Neural crest cell (in vitro differentiated cells): ENCODE results near the gene ATP8A1. TPM values are rescaled to one million over a fixed set of nuclear protein-coding genes. Genes with fewer than 3 reads are reported as not detected.

ENCODE experiments used
- DNase-seq: peaks from one replicate; pipeline ENCODE4 v3.0.0; 2021; ENCODE audit warnings: low read depth, mixed read lengths, low spot score
- H3K27ac Mint-ChIP-seq: one replicate; pipeline ENCODE4 v1.8.0; 2021; ENCODE audit warnings: mild to moderate bottlenecking, mixed read lengths; ENCODE audit not compliant: unreplicated experiment
- H3K27me3 Mint-ChIP-seq: 2 replicates; pipeline ENCODE4 v1.8.0; 2021; ENCODE audit warnings: low read depth, mild to moderate bottlenecking, mixed read lengths
- H3K36me3 Mint-ChIP-seq: 2 replicates; pipeline ENCODE4 v1.8.0; 2021; ENCODE audit warnings: low read depth, mild to moderate bottlenecking, mixed read lengths
- H3K4me1 Mint-ChIP-seq: 2 replicates; pipeline ENCODE4 v1.8.0; 2021; ENCODE audit warnings: mixed read lengths
- H3K4me3 Mint-ChIP-seq: one replicate; pipeline ENCODE4 v1.8.0; 2021; ENCODE audit warnings: mild to moderate bottlenecking, mixed read lengths
- H3K9me3 Mint-ChIP-seq: 2 replicates; pipeline ENCODE4 v1.8.0; 2021; ENCODE audit warnings: mixed read lengths
- CTCF ChIP-seq: fragments of 200-600 bp; sonication (generic); conservative IDR thresholded peaks from 2 replicates; pipeline ENCODE4 v1.5.0; 2021; ENCODE audit warnings: antibody characterized with exemption, mild to moderate bottlenecking
- total RNA-seq: library from RNA; stranded (reverse); gene quantifications from 2 replicates; pipeline ENCODE4 v1.2.1, GENCODE V29; 2021

The ATP8A1 gene
- total RNA-seq, 1 donor from 2014 or later = 11.9 TPM

GRCh38 chr4:42519803-42520417 lies 137.0 kb downstream of the ATP8A1 start:
- Mint-ChIP-seq H3K27me3 (no peaks in the 10 kb centered on the region), H3K4me3 (no peak overlapping the region), H3K27ac (no peak overlapping the region), H3K36me3 (no peaks in the 10 kb centered on the region), H3K9me3 (no peaks in the 10 kb centered on the region), H3K4me1 (peaks cover 3% of the 10 kb centered on the region)
- peak; percentile 78 for DNase-seq
- TF ChIP-seq CTCF = peak; percentile 86

- Mint-ChIP-seq H3K27me3 (no peaks in the 10 kb centered on the region), H3K4me3 (no peak overlapping the region), H3K9me3 (no peaks in the 10 kb centered on the region), H3K27ac (no peak overlapping the region), H3K36me3 (no peaks in the 10 kb centered on the region), H3K4me1 (peaks cover 12% of the 10 kb centered on the region)
- TF ChIP-seq CTCF = no peak
- no peak for DNase-seq
Measured at GRCh38 chr4:42515156-42515884, 141.6 kb downstream of the ATP8A1 start.

- no peaks in the 10 kb centered on the region for H3K36me3 Mint-ChIP-seq
- no peak for TF ChIP-seq CTCF
- H3K4me1 Mint-ChIP-seq = peaks cover 10% of the 10 kb centered on the region
- no peak overlapping the region for H3K27ac Mint-ChIP-seq
- no peaks in the 10 kb centered on the region for H3K9me3 Mint-ChIP-seq
- no peaks in the 10 kb centered on the region for H3K27me3 Mint-ChIP-seq
- DNase-seq = no peak
- H3K4me3 Mint-ChIP-seq = no peak overlapping the region
Measured at GRCh38 chr4:42513748-42514492, 143.0 kb downstream of the ATP8A1 start.

- no peak overlapping the region for H3K4me3 Mint-ChIP-seq
- no peaks in the 10 kb centered on the region for H3K36me3 Mint-ChIP-seq
- no peak overlapping the region for H3K27ac Mint-ChIP-seq
- H3K27me3 Mint-ChIP-seq = no peaks in the 10 kb centered on the region
- TF ChIP-seq CTCF = no peak
- peaks cover 10% of the 10 kb centered on the region for H3K4me1 Mint-ChIP-seq
- no peak for DNase-seq
- H3K9me3 Mint-ChIP-seq = peaks cover 2% of the 10 kb centered on the region
Measured at GRCh38 chr4:42512226-42512625, 144.7 kb downstream of the ATP8A1 start.

- Mint-ChIP-seq H3K27me3 (no peaks in the 10 kb centered on the region), H3K36me3 (no peaks in the 10 kb centered on the region), H3K27ac (no peak overlapping the region), H3K4me3 (no peak overlapping the region), H3K4me1 (peaks cover 10% of the 10 kb centered on the region), H3K9me3 (peaks cover 2% of the 10 kb centered on the region)
- TF ChIP-seq CTCF = no peak
- no peak for DNase-seq
Measured at GRCh38 chr4:42510225-42510624, 146.7 kb downstream of the ATP8A1 start.
